NCI-H345 treated with DMSO at 0.1 percent for 48 hours (cell line): Measurements from ENCODE around the gene ATP11A.

Experiments used
- DNase-seq: peaks from one replicate; lab custom pipeline; 2025; ENCODE audit not compliant: unreplicated experiment; lab: John Stamatoyannopoulos, UW

The ATP11A gene

GRCh38 chr13:112689303-112690245 is at the start of gene ATP11A:
TSS of gene ATP11A (plus strand) at chr13:112690038. CDS start at chr13:112690417, 379 bp downstream.
- DNase-seq, result peak; percentile 55

GRCh38 chr13:112641456-112642089 is 48.3 kb upstream of the ATP11A start:
- no peak for DNase-seq

GRCh38 chr13:112642090-112642460 is 47.8 kb upstream of the ATP11A start:
- DNase-seq, result no peak

- no peak for DNase-seq
Measured at GRCh38 chr13:112643759-112644459, 45.9 kb upstream of the ATP11A start.

GRCh38 chr13:112645327-112645914 is 44.4 kb upstream of the ATP11A start:
- DNase-seq, result no peak

GRCh38 chr13:112647256-112647655 is 42.6 kb upstream of the ATP11A start:
- DNase-seq, result no peak

- no peak for DNase-seq
Measured at GRCh38 chr13:112648101-112648500, 41.7 kb upstream of the ATP11A start.

- no peak for DNase-seq
Measured at GRCh38 chr13:112648966-112649690, 40.7 kb upstream of the ATP11A start.

GRCh38 chr13:112651311-112651710 is 38.5 kb upstream of the ATP11A start:
- no peak for DNase-seq

GRCh38 chr13:112651750-112652511 is 37.9 kb upstream of the ATP11A start:
- DNase-seq, result no peak

- no peak for DNase-seq
Measured at GRCh38 chr13:112652512-112653070, 37.2 kb upstream of the ATP11A start.

GRCh38 chr13:112653071-112653470 is 36.8 kb upstream of the ATP11A start:
- DNase-seq, result no peak

- no peak for DNase-seq
Measured at GRCh38 chr13:112655913-112656312, 33.9 kb upstream of the ATP11A start.

- no peak for DNase-seq
Measured at GRCh38 chr13:112657850-112658445, 31.9 kb upstream of the ATP11A start.

- no peak for DNase-seq
Measured at GRCh38 chr13:112658808-112659207, 31.0 kb upstream of the ATP11A start.

- no peak for DNase-seq
Measured at GRCh38 chr13:112661291-112661690, 28.5 kb upstream of the ATP11A start.

GRCh38 chr13:112664501-112665203 is 25.2 kb upstream of the ATP11A start:
- no peak for DNase-seq

- DNase-seq, result no peak
Measured at GRCh38 chr13:112668924-112669323, 20.9 kb upstream of the ATP11A start.
